Retinal pigment epithelial cell (primary cell): ENCODE data around the gene MAX.

ENCODE experiments used
- DNase-seq: peaks from one replicate; pipeline ENCODE4 v3.0.0-alpha.2; 2010; ENCODE audit warnings: low read depth
- H3K4me3 ChIP-seq: 2 replicates; pipeline ENCODE4 v1.5.1; 2011; ENCODE audit warnings: mild to moderate bottlenecking, low read length, control low read depth, moderate library complexity
- CTCF ChIP-seq: conservative IDR thresholded peaks from 2 replicates; pipeline ENCODE4 v1.5.1; 2011; ENCODE audit warnings: low read depth, low read length, control low read depth, inconsistent platforms

The MAX gene

GRCh38 chr14:65057695-65058094, 44.6 kb downstream of the MAX start:
- no peak for DNase-seq
- no peak for TF ChIP-seq CTCF
- H3K4me3 ChIP-seq: no peak overlapping the region

GRCh38 chr14:65054471-65055085, 47.7 kb downstream of the MAX start:
- no peak for DNase-seq
- no peak overlapping the region for H3K4me3 ChIP-seq
- no peak for TF ChIP-seq CTCF

GRCh38 chr14:65053466-65053865, 48.9 kb downstream of the MAX start:
- no peak for TF ChIP-seq CTCF
- DNase-seq: no peak
- no peak overlapping the region for H3K4me3 ChIP-seq

GRCh38 chr14:65052832-65053231, 49.5 kb downstream of the MAX start:
- no peak for TF ChIP-seq CTCF
- DNase-seq: no peak
- H3K4me3 ChIP-seq: no peak overlapping the region

GRCh38 chr14:65045709-65046108, 56.6 kb downstream of the MAX start:
- no peak overlapping the region for H3K4me3 ChIP-seq
- no peak for DNase-seq
- TF ChIP-seq CTCF: no peak

GRCh38 chr14:65045006-65045405, 57.3 kb downstream of the MAX start:
- TF ChIP-seq CTCF: no peak
- no peak overlapping the region for H3K4me3 ChIP-seq
- DNase-seq: no peak

- no peak for TF ChIP-seq CTCF
- H3K4me3 ChIP-seq: no peak overlapping the region
- no peak for DNase-seq
Observed at GRCh38 chr14:65044596-65044959, 57.7 kb downstream of the MAX start.
